A549 treated with AZD2906 at 1 μM for 4 hours (cell line): ENCODE results near the gene KLRC4. TPM values are rescaled to one million over a fixed set of nuclear protein-coding genes. Genes with fewer than 3 reads are reported as not detected.

ENCODE experiments used
- total RNA-seq: library from RNA; stranded (reverse); fragments of 200-300 nt; extraction: Qiagen RNA extraction; gene quantifications from 5 replicates; pipeline ENCODE4 v1.2.3, GENCODE V29; 2022

KLRC4 gene, protein sequence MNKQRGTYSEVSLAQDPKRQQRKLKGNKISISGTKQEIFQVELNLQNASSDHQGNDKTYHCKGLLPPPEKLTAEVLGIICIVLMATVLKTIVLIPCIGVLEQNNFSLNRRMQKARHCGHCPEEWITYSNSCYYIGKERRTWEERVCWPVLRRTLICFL
- not detected in 5 replicates for total RNA-seq

GRCh38 chr12:10409392-10409791 lies at the start of gene KLRC4:
Gene KLRC4, minus strand, starts transcription at chr12:10409757. Its CDS starts 182 bp downstream, at chr12:10409575.

DNA sequence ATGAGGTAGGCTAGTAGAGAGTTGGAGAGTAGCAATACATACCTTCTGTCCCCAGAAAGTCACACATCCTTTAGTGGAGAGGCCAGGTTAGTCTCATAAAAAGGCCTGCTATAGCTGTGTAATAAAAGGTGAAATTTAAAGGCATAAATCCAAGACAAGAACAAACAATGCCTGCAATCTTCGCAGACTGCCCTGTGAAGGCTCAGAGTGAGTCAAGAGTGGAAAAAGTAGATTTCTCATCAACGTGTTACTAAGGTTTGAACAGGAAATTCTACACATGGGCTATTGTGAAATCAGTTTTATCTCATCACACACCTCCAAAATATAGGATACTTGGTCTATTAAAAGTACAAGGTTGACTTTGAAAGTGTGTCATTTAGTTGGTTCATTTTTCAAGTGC lies 43.6 kb upstream of the KLRC4 start, which contains the start of gene KLRC1:
Gene KLRC1, minus strand, starts transcription at position 222 of the 400 bp plus-strand sequence. CDS start 2,221 bp downstream, outside the sequence.

DNA sequence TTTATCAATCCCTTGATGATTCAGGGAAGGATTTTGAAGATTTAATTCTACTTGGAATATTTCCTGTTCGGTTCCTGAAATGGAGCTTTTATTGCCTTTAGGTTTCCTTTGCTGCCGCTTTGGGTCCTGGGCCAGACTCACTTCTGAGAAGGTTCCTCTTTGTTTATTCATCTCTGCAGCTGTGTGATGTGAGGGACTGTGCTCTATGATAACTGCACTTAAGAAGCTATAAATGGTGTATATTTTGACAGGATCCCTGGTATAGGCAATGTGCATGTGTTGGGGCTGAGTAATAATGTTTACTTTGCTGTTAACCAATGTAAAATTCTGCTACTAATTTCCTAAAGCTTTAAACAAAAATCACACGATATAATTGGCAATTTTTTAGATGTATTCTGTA lies 26.3 kb upstream of the KLRC4 start, which contains the start of gene KLRC2:
Gene KLRC2, minus strand, starts transcription at position 195 of the 400 bp plus-strand sequence. Its CDS starts 24 bp downstream, at position 171.

GRCh38 chr12:10420334-10420733 lies 10.8 kb upstream of the KLRC4 start, which contains the start of gene KLRC3:
Gene KLRC3, minus strand, starts transcription at chr12:10420595. Its CDS starts 45 bp downstream, at chr12:10420550.

GRCh38 chr12:10389904-10390303 lies 19.7 kb downstream of the KLRC4 start, which contains the start of gene KLRK1:
Gene KLRK1, minus strand, starts transcription at chr12:10390041. Its CDS starts 1,231 bp downstream, at chr12:10388810.

Other genes starting within 250 kb of the KLRC4 start
- 0.71 to 1.4 TPM (median 1.3 TPM) in 5 replicates for gene OLR1, start 237.6 kb downstream of the KLRC4 start, total RNA-seq
- gene TMEM52B, start 230.7 kb downstream of the KLRC4 start, total RNA-seq, result 0.05 to 0.25 TPM (median 0.19 TPM) in 4 of 5 replicates, not detected in the other
- 29.9 to 41.2 TPM (median 39.0 TPM) in 5 replicates for gene GABARAPL1, start 196.9 kb downstream of the KLRC4 start, total RNA-seq
- gene KLRD1, start 101.9 kb downstream of the KLRC4 start, total RNA-seq, result not detected in 5 replicates
- gene KLRK1, start 19.7 kb downstream of the KLRC4 start, total RNA-seq, result 0.18 TPM in 1 of 5 replicates, not detected in the others
- gene KLRC3, start 10.8 kb upstream of the KLRC4 start, total RNA-seq, result 0.10 to 0.24 TPM (median 0.22 TPM) in 3 of 5 replicates, not detected in the others
- 1.3 to 2.2 TPM (median 2.0 TPM) in 5 replicates for gene KLRC2, start 26.3 kb upstream of the KLRC4 start, total RNA-seq
- gene KLRC1, start 43.6 kb upstream of the KLRC4 start, total RNA-seq, result not detected in 5 replicates
- 0.36 to 0.87 TPM (median 0.45 TPM) in 5 replicates for gene EIF2S3B, start 96.1 kb upstream of the KLRC4 start, total RNA-seq
- 47.4 to 51.6 TPM (median 48.3 TPM) in 5 replicates for gene MAGOHB, start 203.9 kb upstream of the KLRC4 start, total RNA-seq